GM12878 (cell line): Measurements from ENCODE around the gene ADAP1. TPM values are rescaled to one million over a fixed set of nuclear protein-coding genes. Genes with fewer than 3 reads are reported as not detected.

Source experiments
- ATAC-seq: fragments of 200-7000 bp; cut with Tn5 transposase; 3 replicates; pipeline ENCODE4 v1.9.1; 2020; ENCODE audit warnings: mild to moderate bottlenecking, moderate library complexity
- BruUV-seq: library from RNA; stranded (reverse); fragments of 400-500 nt; replicated peaks from 2 replicates; lab custom pipeline; 2021; lab: Mats Ljungman, UMichigan
- CTCF ChIA-PET: fragments of 300-600 bp; sonication (Branson Sonifier 250); formaldehyde crosslinking; extraction: SDS; loops from one replicate; lab custom pipeline; 2021; ENCODE audit warnings: inconsistent platforms; lab: Yijun Ruan, JAX
- POLR2A ChIA-PET: fragments of 350-600 bp; formaldehyde crosslinking; extraction: SDS; loops from one replicate; lab custom pipeline; 2021; ENCODE audit warnings: inconsistent platforms; lab: Charles Lee
- RAD21 ChIA-PET: fragments of 300-600 bp; sonication (Branson Sonifier 250); formaldehyde crosslinking; loops from one replicate; lab custom pipeline; 2023; ENCODE audit warnings: antibody characterized with exemption; ENCODE audit not compliant: unreplicated experiment; lab: Charles Lee
- SMC1A ChIA-PET: fragments of 300-600 bp; sonication (Branson Sonifier 250); formaldehyde crosslinking; loops from one replicate; lab custom pipeline; 2023; ENCODE audit not compliant: unreplicated experiment, uncharacterized antibody; lab: Charles Lee
- DNase-seq: peaks from one replicate; pipeline ENCODE4 v3.0.0-alpha.2; 2011; ENCODE audit warnings: low read depth, low spot score
- FAIRE-seq: peaks from 3 replicates; lab custom pipeline; 2011; peaks lifted over from hg19 to GRCh38; lab: Jason Lieb, UNC
- H2AFZ ChIP-seq: 2 replicates; pipeline ENCODE4 v1.6.0; 2011; ENCODE audit warnings: low read depth, low read length, control low read depth; ENCODE audit not compliant: control insufficient read depth
- H3K27ac ChIP-seq: 2 replicates; pipeline ENCODE4 v1.5.1; 2011; ENCODE audit warnings: control low read depth; ENCODE audit not compliant: control insufficient read depth, insufficient read depth
- H3K27me3 ChIP-seq, 2 experiments: replicated peaks in 1 of 2; 2 replicates each; pipeline versions ENCODE4 v1.6.0 to v1.6.1; 2011; ENCODE audit warnings: low read length in 1 of 2; ENCODE audit not compliant: control insufficient read depth in 2 of 2, insufficient read depth in 2 of 2
- H3K36me3 ChIP-seq, 2 experiments: 2 replicates each; pipeline ENCODE4 v1.5.1; 2011; ENCODE audit warnings: low read length in 1 of 2; ENCODE audit not compliant: control insufficient read depth in 2 of 2, insufficient read depth in 2 of 2
- H3K4me1 ChIP-seq: 2 replicates; pipeline ENCODE4 v1.6.1; 2011; ENCODE audit warnings: mild to moderate bottlenecking, low read length, moderate library complexity, mixed read lengths; ENCODE audit not compliant: control insufficient read depth, insufficient read depth
- H3K4me2 ChIP-seq: 2 replicates; pipeline ENCODE4 v1.6.0; 2011; ENCODE audit warnings: control low read depth; ENCODE audit not compliant: control insufficient read depth, insufficient read depth
- H3K4me3 ChIP-seq: fragments of 200-600 bp; sonication (generic); 2 replicates; pipeline ENCODE4 v1.5.1; 2016
- H3K79me2 ChIP-seq: 2 replicates; pipeline ENCODE4 v1.6.0; 2011; ENCODE audit warnings: low read length; ENCODE audit not compliant: control insufficient read depth, insufficient read depth
- H3K9ac ChIP-seq: 2 replicates; pipeline ENCODE4 v1.8.0; 2011; ENCODE audit warnings: low read length, control low read depth, mixed read lengths; ENCODE audit not compliant: control insufficient read depth, insufficient read depth
- H3K9me3 ChIP-seq: replicated peaks from 3 replicates; pipeline ENCODE4 v1.5.1; 2011; ENCODE audit warnings: mild to moderate bottlenecking, low read length; ENCODE audit not compliant: control insufficient read depth, insufficient read depth
- H4K20me1 ChIP-seq: 2 replicates; pipeline ENCODE4 v1.6.0; 2011; ENCODE audit not compliant: control insufficient read depth, insufficient read depth
- FOS ChIP-seq: IDR thresholded peaks from 3 replicates; pipeline ENCODE4 v1.6.1; 2011; ENCODE audit warnings: borderline replicate concordance; ENCODE audit not compliant: insufficient read length; ENCODE audit errors: extremely low read depth
- MEF2A ChIP-seq: IDR thresholded peaks from 2 replicates; pipeline ENCODE4 v1.6.1; 2011; ENCODE audit warnings: low read depth, mild to moderate bottlenecking, low read length, moderate library complexity; ENCODE audit not compliant: insufficient read depth
- MTA3 ChIP-seq: IDR thresholded peaks from 2 replicates; pipeline ENCODE4 v1.6.1; 2012; ENCODE audit warnings: low read length, inconsistent platforms, borderline replicate concordance
- POLR2A ChIP-seq: IDR thresholded peaks from 2 replicates; pipeline ENCODE4 v1.6.1; 2011; ENCODE audit warnings: low read depth, mild to moderate bottlenecking, low read length
- STAT3 ChIP-seq: IDR thresholded peaks from 2 replicates; pipeline ENCODE4 v1.6.1; 2011; ENCODE audit warnings: low read depth, low read length, improper control_type of control experiment
- TAF1 ChIP-seq: IDR thresholded peaks from 2 replicates; pipeline ENCODE4 v1.6.1; 2011; ENCODE audit warnings: mild to moderate bottlenecking, low read depth, low read length, borderline replicate concordance
- WGBS: methylation state at CpG from one replicate; pipeline ENCODE4 v1.1.6; 2016; ENCODE audit warnings: low lambda C conversion rate; ENCODE audit not compliant: insufficient replicate concordance, insufficient coverage; ENCODE audit errors: missing lambda C conversion rate; 5-methylcytosine and 5-hydroxymethylcytosine counted together
- in situ Hi-C: fragments of 300-500 bp; cut with MboI; formaldehyde crosslinking; loops from 9 replicates; pipeline ENCODE4 v1.14.3; 2018; ENCODE audit warnings: mixed read lengths
- intact Hi-C: fragments of 100-400 bp; cut with micrococcal nuclease; formaldehyde crosslinking; loops from one replicate; pipeline ENCODE4 v1.14.2; 2022; ENCODE audit not compliant: unreplicated experiment
- polyA plus RNA-seq, 11 experiments: library from polyadenylated mRNA; depleted of rRNA in 4 of 11; unstranded in 6 of 11; stranded (reverse) in 5 of 11; fragments of >200 nt; fragmentation: Nextera tagmentation in 4 of 11; fragmentation: Illumina TruSeq in 1 of 11; extraction: Ambion mirVana in 4 of 11; extraction: Trizol in 1 of 11; gene quantifications; 1 replicate in 1 of 11; 2 replicates in 10 of 11; pipeline versions ENCODE4 v1.2.1 to v1.2.3, GENCODE V29; 2011 to 2016; ENCODE audit warnings: inconsistent platforms in 2 of 11, missing spikeins in 2 of 11, low read depth in 1 of 11
- total RNA-seq, 4 experiments: library from RNA; depleted of rRNA in 3 of 4; stranded (reverse); fragments of >200 nt in 3 of 4; fragmentation: Illumina TruSeq in 1 of 4; extraction: Trizol in 1 of 4; gene quantifications; 2 replicates each; pipeline versions ENCODE4 v1.2.1 to v1.2.3, GENCODE V29; 2013 to 2021

ADAP1 gene
- total and polyA plus RNA-seq, 10 of the 15 experiments (the other 5 are each of a cell fraction or from before 2014, with no cell fraction given) = 0.22 to 44.2 (median 22.0) TPM; not detected in 1

DNA sequence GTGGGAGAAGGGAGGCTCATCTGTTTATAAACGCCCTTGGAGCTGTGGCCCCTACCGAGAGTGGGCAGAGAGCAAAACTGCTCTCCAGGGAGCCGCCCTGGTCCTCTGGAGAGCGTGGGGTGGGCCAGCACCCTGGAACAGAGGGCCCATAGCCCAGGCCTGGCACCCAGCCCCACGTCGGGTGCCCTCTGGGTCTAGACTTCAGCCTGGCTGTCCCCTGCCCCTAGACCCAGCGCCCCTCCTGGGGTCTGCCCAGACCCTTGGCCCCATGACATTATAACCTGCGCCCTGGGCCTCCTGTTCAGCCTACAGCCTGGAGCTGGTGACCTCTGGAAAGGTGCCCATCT, 53.5 kb downstream of the ADAP1 start (continued):
- no peak for TF ChIP-seq MTA3
- no peak for TF ChIP-seq MEF2A

DNA sequence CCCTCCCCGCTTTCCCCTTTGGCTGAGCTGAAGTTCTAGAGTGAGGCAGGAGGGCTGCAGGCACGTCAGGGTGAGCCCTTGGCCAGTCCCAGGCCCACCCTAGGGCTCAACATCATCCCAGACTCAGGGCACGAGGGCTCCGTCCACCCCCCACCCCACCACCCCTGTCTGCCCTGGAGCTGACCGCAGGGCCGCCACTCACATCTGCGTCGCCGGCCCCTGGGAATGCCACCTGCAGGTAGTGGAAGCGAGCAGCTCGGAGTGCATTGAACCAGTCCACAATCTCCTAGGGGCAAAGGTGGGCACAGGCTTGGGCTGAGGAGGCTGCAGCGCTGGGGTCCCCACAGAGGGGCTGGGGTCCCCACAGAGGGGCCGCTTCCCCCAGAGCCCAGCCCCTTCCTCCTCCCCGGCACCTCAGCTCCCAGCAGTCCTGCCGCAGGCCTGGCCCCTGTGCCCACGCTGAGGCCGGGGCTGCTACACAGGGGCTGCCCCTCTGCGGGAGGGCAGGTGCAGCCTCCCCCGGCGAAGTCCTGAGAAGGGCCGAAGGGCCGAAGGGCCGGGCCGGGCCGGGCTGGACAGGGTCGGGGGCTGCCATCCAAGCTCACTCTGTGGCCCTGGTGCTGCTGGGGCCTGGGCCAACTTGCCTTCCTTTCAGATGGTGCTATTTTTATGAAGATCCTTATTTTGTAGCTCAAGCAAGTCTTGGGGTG, 54.0 kb downstream of the ADAP1 start:
- Histone ChIP-seq H3K9me3 (no peaks in the 10 kb centered on the region), H3K4me2 (no peak overlapping the region), H3K27me3 (no peaks in the 10 kb centered on the region), H3K27ac (no peak overlapping the region), H3K79me2 (no peaks in the 10 kb centered on the region), H2AFZ (no peak overlapping the region), H3K9ac (no peak overlapping the region), H3K4me1 (no peaks in the 10 kb centered on the region; the same call in 1 of the 2 replicates), H3K4me3 (no peak overlapping the region), H3K36me3 (peaks cover 0 to 32% of the 10 kb centered on the region in 2 experiments; a peak in 2 of 4 replicates), H4K20me1 (no peaks in the 10 kb centered on the region)
- no peak for TF ChIP-seq STAT3
- no peak for TF ChIP-seq TAF1
- RAD21 ChIA-PET = interaction anchor here (1.3 kb wide), 1 partner anchor 10 kb away, joined by 4 read pairs; no protein-coding TSS in a partner anchor
- BruUV-seq = no TSS peak
- ATAC-seq (no peak), DNase-seq (no peak), FAIRE-seq (no peak)
- CTCF ChIA-PET = no interaction called here
- SMC1A ChIA-PET = interaction anchor here (0.6 kb wide), 1 partner anchor 204 kb away, joined by 3 read pairs; no protein-coding TSS in a partner anchor
- intact Hi-C loops = loop anchor here (10.0 kb wide), 1 partner anchor 164 kb away; no protein-coding TSS in a partner anchor
- in situ Hi-C loops = no loop called here
- POLR2A ChIA-PET = interaction anchor here (0.6 kb wide), 1 partner anchor 260 kb away, joined by 4 read pairs; no protein-coding TSS in a partner anchor
- WGBS = 80% methylated on average over 24 of the region's 26 CpGs

DNA sequence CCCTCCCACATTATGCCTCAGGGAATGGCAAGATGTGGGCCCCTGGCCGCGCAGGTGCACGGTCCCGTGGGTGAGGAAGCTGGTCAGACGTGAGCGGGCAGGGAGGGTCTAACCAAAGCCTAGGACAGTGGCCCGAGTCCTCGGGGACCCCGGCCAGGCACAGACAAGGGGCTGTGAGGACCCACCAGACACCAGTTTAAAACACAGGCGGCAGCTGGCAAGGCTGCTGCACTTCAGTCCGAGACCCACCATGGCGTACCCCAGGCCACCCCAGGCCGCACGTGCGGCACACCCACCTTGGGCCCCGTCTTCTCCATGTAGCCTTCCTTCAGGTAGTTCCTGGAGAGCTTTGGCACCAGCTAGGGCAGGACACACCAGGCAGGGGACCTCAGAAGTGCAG, 54.7 kb downstream of the ADAP1 start:
- TF ChIP-seq POLR2A = peak; percentile 25; the same call in 1 of the 2 replicates
- no peak for TF ChIP-seq FOS
- no peak overlapping the region for H3K27ac ChIP-seq
- no peaks in the 10 kb centered on the region; the same call in 1 of the 2 replicates for H3K4me1 ChIP-seq
- BruUV-seq = no TSS peak
- ATAC-seq (no peak), FAIRE-seq (no peak), DNase-seq (no peak)
- intact Hi-C loops (loop anchor here (10.0 kb wide), 1 partner anchor 165 kb away; no protein-coding TSS in a partner anchor), in situ Hi-C loops (no loop called here)
- RAD21 ChIA-PET = no interaction called here
- H3K9me3 ChIP-seq = no peaks in the 10 kb centered on the region
- H3K9ac ChIP-seq = no peak overlapping the region
- no peak overlapping the region for H3K4me2 ChIP-seq
- POLR2A ChIA-PET = no interaction called here
- H2AFZ ChIP-seq = no peak overlapping the region
- H4K20me1 ChIP-seq = no peaks in the 10 kb centered on the region
- 79% methylated on average over 16 of the region's 16 CpGs for WGBS
- SMC1A ChIA-PET = no interaction called here
- CTCF ChIA-PET = interaction anchor here (1.0 kb wide), 1 partner anchor 57 kb away, joined by 3 read pairs; no protein-coding TSS in a partner anchor
- H3K4me3 ChIP-seq = no peak overlapping the region
- H3K27me3 ChIP-seq = no peaks in the 10 kb centered on the region
- H3K79me2 ChIP-seq = no peaks in the 10 kb centered on the region
- H3K36me3 ChIP-seq = peaks cover 0 to 39% of the 10 kb centered on the region in 2 experiments; a peak in 2 of 4 replicates
